ENCODE results near the gene EBF3. TPM values are rescaled to one million over a fixed set of nuclear protein-coding genes. Genes with fewer than 3 reads are reported as not detected.

The EBF3 gene
- total RNA-seq, 1 donor from 2014 or later, result not detected

GRCh38 chr10:129900825-129901224 lies 63.2 kb downstream of the EBF3 start:
- Mint-ChIP-seq H3K27ac (ENCODE audit: unreplicated experiment) (no peak overlapping the region), H3K36me3 (ENCODE audit: low read depth) (no peaks in the 10 kb centered on the region), H3K9me3 (ENCODE audit: low read depth) (peaks cover 2% of the 10 kb centered on the region), H3K4me1 (ENCODE audit: low read depth) (no peaks in the 10 kb centered on the region), H3K4me3 (ENCODE audit: unreplicated experiment) (no peak overlapping the region), H3K27me3 (ENCODE audit: low read depth) (peaks cover 26% of the 10 kb centered on the region)
- no peak for TF ChIP-seq CTCF (IDR thresholded peaks at IDR 0.05)
- DNase-seq (ENCODE audit: low spot score), result no peak

- Mint-ChIP-seq H3K27ac (ENCODE audit: unreplicated experiment) (no peak overlapping the region), H3K27me3 (ENCODE audit: low read depth) (peaks cover 26% of the 10 kb centered on the region), H3K36me3 (ENCODE audit: low read depth) (no peaks in the 10 kb centered on the region), H3K4me3 (ENCODE audit: unreplicated experiment) (no peak overlapping the region), H3K9me3 (ENCODE audit: low read depth) (peaks cover 2% of the 10 kb centered on the region), H3K4me1 (ENCODE audit: low read depth) (no peaks in the 10 kb centered on the region)
- no peak for DNase-seq (ENCODE audit: low spot score)
- no peak for TF ChIP-seq CTCF (IDR thresholded peaks at IDR 0.05)
These were observed 64.6 kb downstream of the EBF3 start for GRCh38 chr10:129899276-129900130.

- H3K9me3 Mint-ChIP-seq (ENCODE audit: low read depth), result no peaks in the 10 kb centered on the region
- H3K27ac Mint-ChIP-seq (ENCODE audit: unreplicated experiment), result no peak overlapping the region
- H3K4me3 Mint-ChIP-seq (ENCODE audit: unreplicated experiment), result no peak overlapping the region
- H3K36me3 Mint-ChIP-seq (ENCODE audit: low read depth), result no peaks in the 10 kb centered on the region
- no peak for TF ChIP-seq CTCF (IDR thresholded peaks at IDR 0.05)
- H3K4me1 Mint-ChIP-seq (ENCODE audit: low read depth), result no peaks in the 10 kb centered on the region
- peaks cover 26% of the 10 kb centered on the region for H3K27me3 Mint-ChIP-seq (ENCODE audit: low read depth)
- no peak for DNase-seq (ENCODE audit: low spot score)
These were observed 65.3 kb downstream of the EBF3 start for GRCh38 chr10:129898706-129899268.

GRCh38 chr10:129897871-129898626 lies 66.0 kb downstream of the EBF3 start:
- H3K27me3 Mint-ChIP-seq (ENCODE audit: low read depth), result peaks cover 26% of the 10 kb centered on the region
- H3K9me3 Mint-ChIP-seq (ENCODE audit: low read depth), result no peaks in the 10 kb centered on the region
- H3K27ac Mint-ChIP-seq (ENCODE audit: unreplicated experiment), result no peak overlapping the region
- no peak for DNase-seq (ENCODE audit: low spot score)
- H3K4me3 Mint-ChIP-seq (ENCODE audit: unreplicated experiment), result no peak overlapping the region
- H3K36me3 Mint-ChIP-seq (ENCODE audit: low read depth), result no peaks in the 10 kb centered on the region
- no peaks in the 10 kb centered on the region for H3K4me1 Mint-ChIP-seq (ENCODE audit: low read depth)
- TF ChIP-seq CTCF (IDR thresholded peaks at IDR 0.05), result no peak

- peaks cover 26% of the 10 kb centered on the region for H3K27me3 Mint-ChIP-seq (ENCODE audit: low read depth)
- no peak for DNase-seq (ENCODE audit: low spot score)
- TF ChIP-seq CTCF (IDR thresholded peaks at IDR 0.05), result no peak
- no peak overlapping the region for H3K27ac Mint-ChIP-seq (ENCODE audit: unreplicated experiment)
- no peak overlapping the region for H3K4me3 Mint-ChIP-seq (ENCODE audit: unreplicated experiment)
- no peaks in the 10 kb centered on the region for H3K9me3 Mint-ChIP-seq (ENCODE audit: low read depth)
- no peaks in the 10 kb centered on the region for H3K4me1 Mint-ChIP-seq (ENCODE audit: low read depth)
- H3K36me3 Mint-ChIP-seq (ENCODE audit: low read depth), result no peaks in the 10 kb centered on the region
These were observed 67.2 kb downstream of the EBF3 start for GRCh38 chr10:129896860-129897200.

Measured in chondrocyte (in vitro differentiated cells).